ENCODE results near the gene CNN1.
A peak's percentile ranks its signal among the peaks of the same experiment; 100 is the strongest.
"Not testable (repeated sequence)": the region's sequence is repeated elsewhere in the genome, so short reads cannot be mapped to it uniquely, and the experiment has no call there.

Gene CNN1

GRCh38 chr19:11564082-11564807 is 25.6 kb downstream of the CNN1 start:
- not testable (repeated sequence) for DNase-seq (ENCODE audit: low read depth, low spot score)

DNA sequence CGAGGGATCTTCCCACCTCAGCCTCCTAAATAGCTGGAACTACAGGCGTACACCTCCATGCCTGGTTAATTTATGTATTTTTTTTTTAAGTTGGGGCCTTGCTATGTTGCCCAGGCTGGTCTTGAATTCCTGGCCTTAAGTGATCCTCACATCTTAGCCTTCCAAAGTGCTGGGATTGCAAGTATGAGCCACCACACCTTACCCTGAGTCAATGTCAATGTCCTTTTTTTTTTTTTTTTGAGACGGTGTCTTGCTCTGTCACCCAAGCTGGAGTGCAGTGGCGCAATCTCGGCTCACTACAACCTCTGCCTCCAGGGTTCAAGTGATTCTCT is 27.0 kb downstream of the CNN1 start:
- not testable (repeated sequence) for DNase-seq (ENCODE audit: low read depth, low spot score)

GRCh38 chr19:11566164-11566563 is 27.5 kb downstream of the CNN1 start:
- no peak for DNase-seq (ENCODE audit: low read depth, low spot score)

- no peak for DNase-seq (ENCODE audit: low read depth, low spot score)
Observed at GRCh38 chr19:11570039-11570462, 31.4 kb downstream of the CNN1 start.

DNA sequence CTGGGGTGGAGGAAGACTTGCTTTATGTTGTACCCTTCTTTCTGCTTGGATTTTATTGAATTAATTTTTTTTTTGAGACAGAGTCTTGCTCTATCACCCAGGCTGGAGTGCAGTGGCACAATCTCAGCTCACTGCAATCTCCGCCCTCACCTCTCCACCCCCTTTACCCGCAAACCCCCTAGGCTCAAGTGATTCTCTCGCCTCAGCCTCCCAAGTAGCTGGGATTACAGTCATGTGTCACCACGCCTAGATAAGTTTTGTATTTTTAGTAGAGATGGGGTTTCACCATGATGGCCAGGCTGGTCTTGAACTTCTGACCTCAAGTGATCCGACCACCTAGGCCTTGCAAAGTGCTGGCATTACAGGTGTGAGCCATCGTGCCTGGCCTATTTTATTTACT is 34.7 kb downstream of the CNN1 start:
- DNase-seq (ENCODE audit: low read depth, low spot score) = not testable (repeated sequence)

DNA sequence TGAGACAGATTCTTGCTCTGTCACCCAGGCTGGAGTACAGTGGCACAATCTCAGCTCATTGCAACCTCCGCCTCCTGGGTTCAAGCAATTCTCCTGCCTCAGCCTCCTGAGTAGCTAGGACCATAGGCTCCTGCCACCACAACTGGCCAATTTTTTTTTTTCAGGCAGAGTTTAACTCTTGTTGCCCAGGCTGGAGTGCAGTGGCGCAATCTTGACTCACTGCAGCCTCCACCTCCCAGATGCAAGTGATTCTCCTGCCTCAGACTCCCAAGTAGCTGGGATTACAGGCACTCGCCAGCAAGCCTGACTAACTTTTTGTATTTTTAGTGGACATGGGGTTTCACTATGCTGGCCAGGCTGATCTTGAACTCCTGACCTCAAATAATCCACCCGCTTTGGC is 35.1 kb downstream of the CNN1 start:
- DNase-seq (ENCODE audit: low read depth, low spot score) = not testable (repeated sequence)

DNA sequence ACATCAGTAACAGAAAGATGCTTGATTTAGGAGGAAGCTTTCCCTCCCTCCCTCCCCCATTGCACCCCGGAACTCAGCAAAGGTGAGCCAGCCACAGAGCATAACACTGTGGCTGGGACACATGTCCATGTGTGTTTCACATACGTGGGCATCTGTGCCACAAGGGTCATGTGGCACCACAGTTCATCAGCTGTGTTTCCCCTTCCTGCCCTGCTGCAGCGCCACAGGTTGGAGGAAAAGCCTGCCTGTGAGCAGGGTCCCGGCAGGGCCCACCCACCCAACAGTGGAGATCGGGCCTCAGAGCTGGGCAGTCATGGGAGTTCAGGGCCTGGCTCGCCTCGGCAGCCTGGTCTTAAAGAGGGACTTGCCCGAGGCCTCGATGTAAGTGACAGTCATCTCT is 36.0 kb downstream of the CNN1 start:
- DNase-seq (ENCODE audit: low read depth, low spot score) = no peak

DNA sequence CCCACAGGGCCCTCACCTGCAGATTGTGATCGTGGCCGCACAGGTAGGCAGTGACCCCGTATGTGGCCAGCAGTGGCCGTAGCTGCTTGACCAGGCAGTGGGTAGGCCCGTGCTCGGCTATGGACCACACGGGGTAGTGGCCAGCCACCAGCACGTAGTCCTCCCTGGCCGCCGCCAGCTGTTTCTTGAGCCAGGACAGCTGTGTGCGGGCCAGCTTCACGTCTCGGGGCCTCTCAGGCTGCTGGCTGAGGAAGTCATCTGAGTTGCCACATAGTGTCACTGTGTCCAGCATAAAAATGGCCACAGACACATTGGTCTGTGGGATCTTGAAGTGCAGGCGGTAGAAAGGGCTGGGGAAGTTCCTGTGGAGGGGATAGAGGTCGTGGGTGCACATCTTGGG is 37.6 kb downstream of the CNN1 start:
- no peak for DNase-seq (ENCODE audit: low read depth, low spot score)

GRCh38 chr19:11577451-11578257 is 39.0 kb downstream of the CNN1 start, which contains the start of gene ACP5:
Gene ACP5 (minus strand): TSS chr19:11577645. CDS start chr19:11577317, 328 bp downstream.
- DNase-seq (ENCODE audit: low read depth, low spot score) = no peak

- DNase-seq (ENCODE audit: low read depth, low spot score) = no peak
Observed at GRCh38 chr19:11578258-11579142, 39.8 kb downstream of the CNN1 start.

DNA sequence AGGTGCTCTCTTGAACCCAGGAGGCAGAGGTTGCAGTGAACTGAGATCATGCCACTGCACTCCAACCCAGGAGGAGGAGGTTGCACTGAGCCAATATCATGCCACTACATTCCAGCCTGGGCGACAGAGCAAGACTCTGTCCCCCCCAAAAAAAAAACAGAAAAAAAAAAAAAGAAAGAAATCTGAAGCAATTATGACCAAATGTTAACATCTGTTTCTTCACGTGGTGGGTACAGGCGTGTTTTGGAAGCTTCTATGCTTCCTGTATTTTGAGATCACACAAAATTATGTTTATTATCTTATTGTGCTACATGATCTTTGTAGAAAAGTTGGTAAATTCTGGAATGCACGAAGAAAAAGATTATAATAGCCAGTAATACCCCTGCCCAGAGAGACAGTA is 41.5 kb downstream of the CNN1 start:
- DNase-seq (ENCODE audit: low read depth, low spot score) = no peak

GRCh38 chr19:11581740-11582139 is 43.1 kb downstream of the CNN1 start:
- no peak for DNase-seq (ENCODE audit: low read depth, low spot score)

DNA sequence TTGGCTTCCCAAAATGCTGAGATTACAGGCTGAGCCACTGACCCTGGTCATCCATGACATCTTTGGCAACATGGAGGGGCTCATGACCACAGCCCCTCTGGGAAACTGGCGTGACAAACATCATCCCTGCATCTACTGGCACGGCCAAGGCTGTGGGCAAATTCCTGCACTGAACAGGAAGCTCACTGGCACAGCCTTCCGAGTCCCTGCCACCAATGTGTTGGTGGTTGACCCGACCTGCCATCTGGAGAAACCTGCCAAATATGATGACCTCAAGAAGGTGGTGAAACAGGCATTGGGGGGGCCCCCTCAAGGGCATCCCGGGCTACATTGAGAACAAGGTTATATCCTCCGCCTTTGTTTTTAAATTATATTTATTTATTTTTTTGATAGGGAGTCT is 47.7 kb downstream of the CNN1 start:
- DNase-seq (ENCODE audit: low read depth, low spot score) = no peak

GRCh38 chr19:11587302-11587974 is 48.8 kb downstream of the CNN1 start:
- DNase-seq (ENCODE audit: low read depth, low spot score) = no peak

DNA sequence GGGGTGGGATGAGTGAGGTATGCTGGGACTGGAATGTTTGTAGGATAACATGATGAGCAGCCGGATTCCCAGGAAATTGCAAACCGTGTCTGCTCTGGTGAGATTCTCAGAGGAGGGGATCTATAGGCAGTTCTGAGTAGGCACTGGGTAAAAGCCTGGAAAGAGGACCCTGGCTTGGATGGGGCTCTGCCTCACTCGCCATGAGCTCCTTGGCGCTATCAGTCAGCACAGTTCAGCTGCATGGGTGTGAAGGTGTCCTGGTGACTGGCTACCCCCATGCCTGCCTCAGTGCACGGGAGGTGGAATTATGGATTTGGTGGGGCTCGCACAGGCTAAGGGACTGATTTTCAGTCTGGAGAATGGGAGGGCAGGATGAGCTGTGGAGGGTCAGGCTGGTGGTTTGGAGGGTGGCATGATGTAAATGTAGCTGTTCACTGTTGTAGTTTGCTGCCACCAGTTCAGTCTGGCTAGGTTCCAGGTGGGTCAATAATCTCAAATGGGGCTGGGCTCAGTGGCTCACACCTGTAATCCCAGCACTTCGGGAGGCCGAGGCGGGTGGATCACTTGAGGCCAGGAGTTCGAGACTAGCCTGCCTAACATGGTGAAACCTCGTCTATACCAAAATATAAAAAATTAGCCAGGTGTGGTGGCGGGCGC is 49.5 kb downstream of the CNN1 start:
- DNase-seq (ENCODE audit: low read depth, low spot score) = no peak

GRCh38 chr19:11594084-11594483 is 55.4 kb downstream of the CNN1 start:
- DNase-seq (ENCODE audit: low read depth, low spot score) = no peak

- DNase-seq (ENCODE audit: low read depth, low spot score) = no peak
Observed at GRCh38 chr19:11596156-11596555, 57.5 kb downstream of the CNN1 start.

DNA sequence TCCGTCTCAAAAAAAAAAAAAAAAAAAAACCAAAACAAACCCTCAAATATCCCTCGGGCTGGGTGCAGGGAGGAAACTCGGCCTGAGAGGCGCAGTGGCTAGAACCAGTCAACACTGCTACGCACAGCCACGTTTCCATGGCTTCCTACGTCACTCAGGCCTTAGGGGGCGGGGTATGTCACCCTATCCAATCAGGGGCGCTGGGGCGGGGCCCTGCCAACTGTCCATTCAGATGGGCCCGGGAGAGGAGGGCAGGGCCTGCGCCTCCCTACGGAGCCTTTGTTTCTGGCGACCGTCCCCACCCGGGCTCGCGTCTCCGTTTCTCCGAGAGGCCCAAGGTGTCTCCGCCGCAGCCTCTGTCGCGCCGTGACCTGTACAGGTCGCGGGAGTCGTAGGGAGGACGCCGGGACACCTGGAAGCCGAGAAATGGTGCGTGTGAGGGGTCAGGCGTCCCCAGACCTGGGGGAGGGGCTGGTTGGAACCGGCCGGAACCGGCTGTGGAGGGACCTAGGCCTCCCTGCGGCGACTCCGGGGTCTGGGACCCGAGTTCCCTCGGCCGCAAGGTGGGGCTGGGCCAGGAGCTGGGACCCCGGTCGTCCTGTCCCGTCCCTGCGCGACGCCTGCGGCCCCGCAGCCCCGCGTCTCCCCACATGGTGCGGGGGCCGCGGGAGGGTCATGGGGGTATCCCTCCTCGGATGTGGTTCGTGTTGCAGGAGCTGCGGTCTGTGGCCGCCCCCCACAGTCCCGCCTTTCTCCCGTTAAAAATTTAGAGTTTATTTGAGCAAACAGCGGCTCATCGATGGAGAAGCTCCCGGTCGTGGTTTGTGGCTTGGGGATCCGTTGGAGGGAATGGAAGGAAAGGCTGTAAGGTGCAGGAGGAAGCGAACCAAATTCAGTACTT is 58.8 kb downstream of the CNN1 start, which contains the start of gene ZNF627:
TSS of gene ZNF627 (plus strand) at position 282 of the 901 bp plus-strand sequence. CDS start at position 427, 145 bp downstream.
- DNase-seq (ENCODE audit: low read depth, low spot score) = peak; percentile 94

DNA sequence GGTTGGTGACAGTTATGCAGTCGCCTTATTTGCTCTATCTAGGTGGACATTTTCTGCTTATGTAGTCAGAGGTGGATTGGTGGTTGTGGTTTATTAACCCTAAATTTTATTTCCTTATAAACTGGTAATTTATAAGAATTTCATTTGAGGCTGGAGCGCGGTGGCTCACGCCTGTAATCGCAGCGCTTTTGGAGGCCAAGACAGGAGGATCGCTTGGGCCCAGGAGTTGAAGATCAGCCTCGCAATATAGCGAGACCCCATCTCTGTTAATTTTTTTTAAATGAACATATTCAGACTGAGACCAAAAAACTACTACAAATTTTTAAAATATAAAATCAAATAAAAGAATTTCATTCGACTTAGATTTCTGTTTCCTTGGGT is 59.4 kb downstream of the CNN1 start:
- no peak for DNase-seq (ENCODE audit: low read depth, low spot score)

DNA sequence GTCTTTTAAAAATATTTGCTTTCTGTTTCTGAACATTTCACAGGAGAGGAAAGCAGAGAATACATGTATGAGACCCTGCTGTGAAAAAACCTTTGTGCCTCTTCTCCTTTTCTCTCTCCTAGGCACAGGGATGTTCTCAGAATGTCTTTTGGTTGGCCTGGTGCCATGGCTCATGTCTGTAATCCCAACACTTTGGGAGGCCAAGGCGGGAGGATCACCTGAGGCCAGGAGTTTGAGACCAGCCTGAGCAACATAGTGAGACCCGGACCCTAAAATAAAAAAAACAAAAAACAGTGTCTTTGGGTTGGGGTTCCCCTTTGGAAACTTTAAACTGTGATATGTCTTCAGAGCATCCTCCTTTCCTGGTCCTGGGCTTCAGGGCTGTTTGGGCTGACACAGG is 60.1 kb downstream of the CNN1 start:
- no peak for DNase-seq (ENCODE audit: low read depth, low spot score)

Measured in iPS DF 19.7 (cell line).